HG03442 (cell line): ENCODE data around the gene SDHAF3.
A peak's percentile ranks its signal among the peaks of the same experiment; 100 is the strongest.
"Not testable (repeated sequence)": the region's sequence is repeated elsewhere in the genome, so short reads cannot be mapped to it uniquely, and the experiment has no call there.

Source experiments
- ATAC-seq: cut with Tn5 transposase; IDR thresholded peaks from one replicate; pipeline ENCODE4 v1.9.1; 2021; ENCODE audit warnings: mild to moderate bottlenecking, moderate library complexity; ENCODE audit not compliant: unreplicated experiment

SDHAF3 gene

GRCh38 chr7:97117372-97118188, at the start of gene SDHAF3:
Gene SDHAF3, plus strand, starts transcription at chr7:97117698. Its CDS starts 26 bp downstream, at chr7:97117724.
- peak; percentile 93 for ATAC-seq

GRCh38 chr7:97072025-97072424, 45.5 kb upstream of the SDHAF3 start:
- ATAC-seq: not testable (repeated sequence)

- ATAC-seq: no peak
Measured at GRCh38 chr7:97075928-97076327, 41.6 kb upstream of the SDHAF3 start.

DNA sequence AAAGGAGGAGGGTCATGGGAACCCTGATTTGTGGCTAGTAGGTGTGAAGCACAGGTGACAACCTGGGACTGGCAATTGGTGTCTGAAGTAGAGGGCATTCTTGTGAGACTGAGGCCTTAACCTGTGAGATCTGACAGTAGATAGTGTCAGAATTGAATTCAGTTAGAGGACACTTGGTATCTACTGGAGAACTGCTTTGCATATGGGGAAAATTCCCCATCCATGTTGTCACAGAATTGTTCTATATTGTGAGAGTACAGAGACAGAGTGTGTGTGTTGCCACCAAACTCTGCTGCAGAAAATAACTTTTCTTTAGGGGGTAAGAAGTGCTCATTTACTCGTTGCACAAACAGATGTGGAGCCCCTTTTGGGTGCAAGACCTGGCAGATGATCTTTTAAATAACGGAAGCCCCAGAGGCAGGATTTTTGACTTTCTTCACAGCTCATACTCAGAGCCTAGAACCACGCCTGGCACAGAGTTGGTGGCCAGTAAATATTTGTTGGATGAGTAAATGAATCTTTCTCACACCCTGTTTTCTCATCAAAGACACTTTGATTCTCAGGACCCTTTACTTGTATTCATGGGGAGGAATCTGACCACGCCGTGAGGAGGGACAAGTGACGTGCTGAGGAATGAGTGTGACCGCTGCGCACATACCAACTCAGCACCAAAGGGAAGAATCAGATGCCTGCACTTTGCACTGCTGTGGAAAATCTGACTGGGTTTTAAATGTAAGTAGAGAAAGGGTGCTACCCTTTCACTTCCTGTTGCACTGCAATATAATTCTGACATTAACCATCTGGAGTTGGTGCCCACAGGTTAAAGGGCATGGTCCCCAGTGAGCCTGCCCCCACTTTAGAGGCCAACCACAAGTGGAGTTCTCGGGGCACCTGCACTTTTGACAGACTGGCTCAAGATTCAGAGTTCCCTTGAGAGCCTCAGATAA, 39.2 kb upstream of the SDHAF3 start:
- peak; percentile 76 for ATAC-seq

- ATAC-seq: no peak
Measured at GRCh38 chr7:97079300-97079699, 38.2 kb upstream of the SDHAF3 start.

GRCh38 chr7:97081521-97082300, 35.8 kb upstream of the SDHAF3 start:
- ATAC-seq: no peak

DNA sequence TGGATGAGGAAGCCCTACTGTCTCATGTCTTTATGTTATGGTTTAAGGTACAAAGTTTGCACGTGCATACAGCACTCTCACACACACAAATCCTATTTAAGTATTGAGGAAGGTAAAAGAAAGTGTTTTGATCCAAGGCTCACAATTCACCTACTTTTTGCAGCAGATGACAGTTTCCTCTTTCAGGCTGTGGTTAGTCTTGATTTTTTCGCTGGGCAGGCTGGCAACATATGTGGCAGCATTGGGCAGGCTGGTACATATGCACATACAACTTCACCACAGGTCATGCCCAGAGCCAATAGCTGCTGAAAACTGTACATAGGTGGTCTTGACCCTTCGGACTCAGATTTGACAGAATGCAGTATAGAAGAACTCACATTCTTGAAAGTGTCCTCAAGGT, 29.1 kb upstream of the SDHAF3 start:
- no peak for ATAC-seq

DNA sequence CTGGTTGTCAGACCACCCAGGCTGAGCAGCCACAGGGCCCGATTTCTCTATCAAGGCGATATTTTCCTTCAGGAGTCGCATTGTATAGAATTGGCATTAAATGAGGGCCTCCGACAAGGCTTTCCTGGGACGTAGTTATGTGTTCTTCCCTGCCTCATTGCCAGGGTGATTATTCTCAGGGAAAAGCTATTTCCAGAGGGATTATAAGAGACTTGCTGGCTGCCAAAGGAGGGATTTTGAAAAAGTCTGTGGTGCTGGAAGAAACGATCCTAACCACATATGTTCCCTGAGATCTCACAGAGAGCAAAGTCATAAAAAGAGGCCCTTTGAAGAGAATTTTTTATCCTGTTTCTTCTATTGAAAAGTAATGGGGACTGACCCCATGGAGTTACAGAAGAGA, 27.7 kb upstream of the SDHAF3 start:
- ATAC-seq: no peak

DNA sequence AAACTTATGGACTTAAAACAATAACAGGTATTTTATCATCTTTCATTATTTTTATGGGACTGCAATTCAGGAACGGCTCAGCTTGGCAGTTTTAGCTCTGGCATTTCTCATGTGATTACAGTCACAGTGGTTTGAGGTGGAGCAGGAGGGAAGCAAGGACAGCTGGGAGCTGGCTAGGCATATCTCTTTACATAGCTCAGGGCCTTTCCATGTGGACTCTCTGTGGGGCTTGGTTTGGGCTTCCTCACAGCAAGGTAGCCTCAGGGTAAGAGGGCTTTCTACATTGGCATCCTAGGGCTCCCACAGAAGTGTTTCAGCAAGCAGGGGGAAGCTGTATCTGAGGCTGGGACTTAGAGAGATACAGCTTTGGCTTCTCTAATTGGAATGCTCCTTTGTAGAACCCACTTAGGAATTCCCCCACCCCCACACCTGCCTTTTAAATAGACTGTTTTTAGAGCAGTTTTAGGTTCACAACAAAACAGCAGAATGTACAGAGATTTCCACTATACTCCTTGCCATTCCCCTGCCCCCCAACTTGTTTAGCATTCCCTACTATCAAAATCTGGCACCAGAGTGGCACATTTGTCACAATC, 26.6 kb upstream of the SDHAF3 start:
- no peak for ATAC-seq

- no peak for ATAC-seq
Measured at GRCh38 chr7:97094284-97094930, 23.1 kb upstream of the SDHAF3 start.

- no peak for ATAC-seq
Measured at GRCh38 chr7:97096037-97096436, 21.5 kb upstream of the SDHAF3 start.

DNA sequence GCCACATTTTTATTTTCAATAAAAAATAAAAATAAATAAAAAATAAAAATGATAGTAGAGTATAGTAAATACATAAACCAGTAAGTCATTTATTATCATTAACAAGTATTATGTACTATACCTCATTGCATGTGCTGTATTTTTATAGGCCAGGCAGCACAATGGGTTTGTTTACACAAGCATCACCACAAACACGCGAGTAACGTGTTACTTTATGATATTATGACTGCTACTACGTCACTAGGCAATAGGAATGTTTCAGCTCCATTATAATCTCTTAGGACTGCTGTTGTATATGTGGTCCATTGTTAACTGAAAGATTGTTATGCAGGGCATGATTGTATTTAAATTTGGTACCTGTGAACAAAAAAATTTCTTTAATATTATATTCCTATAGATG, 20.8 kb upstream of the SDHAF3 start:
- ATAC-seq: no peak

DNA sequence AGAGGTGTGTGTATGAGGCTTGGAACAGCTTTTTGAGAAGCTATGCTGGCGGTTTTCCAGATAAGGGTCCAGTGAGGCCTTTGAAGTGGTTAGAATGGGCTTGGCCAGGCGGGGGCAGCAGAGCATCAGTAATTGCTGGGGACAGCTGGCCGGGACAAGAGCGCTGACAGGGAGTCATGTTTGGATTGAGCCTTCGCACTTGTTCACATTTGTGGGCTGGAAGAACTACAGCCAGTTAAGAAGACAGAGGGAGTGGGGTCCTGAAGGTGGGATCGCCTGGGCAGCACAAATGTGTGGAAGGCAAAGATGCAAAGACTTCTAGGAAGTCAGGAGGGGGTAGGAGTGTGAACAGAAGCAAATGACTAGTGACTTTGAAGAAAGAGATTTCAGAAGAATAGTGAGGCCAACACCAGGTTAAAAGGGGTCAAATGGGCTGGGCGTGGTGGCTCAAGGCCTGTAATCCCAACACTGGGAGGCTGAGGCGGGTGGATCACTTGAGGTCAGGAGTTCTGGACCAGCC, 12.7 kb upstream of the SDHAF3 start:
- peak; percentile 98 for ATAC-seq

DNA sequence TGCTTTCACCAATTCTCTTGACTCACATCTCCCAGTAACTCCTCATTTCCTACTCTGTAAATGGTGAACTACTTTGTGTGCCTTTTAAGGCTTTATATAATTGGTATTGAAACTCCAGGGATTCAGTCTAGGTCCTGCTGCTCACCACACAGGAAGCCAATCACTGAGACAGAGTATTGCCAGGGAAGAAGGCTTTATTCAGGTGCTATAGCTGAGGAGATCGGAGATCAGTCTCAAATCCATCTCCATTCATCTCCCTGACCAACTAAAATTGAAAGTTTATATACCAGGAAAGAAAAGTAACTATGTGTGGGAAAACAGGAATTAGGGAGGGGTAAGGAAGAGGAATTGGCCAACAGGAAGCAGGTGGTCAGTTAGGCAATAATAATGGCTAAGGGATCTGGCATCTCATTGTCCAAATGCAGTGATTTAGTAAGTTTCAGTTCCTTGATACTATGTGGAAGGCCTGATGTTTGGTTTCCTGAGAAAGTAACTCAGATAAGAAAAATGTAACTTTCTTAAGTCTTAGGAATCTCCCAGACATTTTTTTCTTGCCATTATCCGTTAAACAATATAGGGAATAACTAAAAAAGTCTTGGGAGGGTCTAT, 10.2 kb upstream of the SDHAF3 start:
- no peak for ATAC-seq

DNA sequence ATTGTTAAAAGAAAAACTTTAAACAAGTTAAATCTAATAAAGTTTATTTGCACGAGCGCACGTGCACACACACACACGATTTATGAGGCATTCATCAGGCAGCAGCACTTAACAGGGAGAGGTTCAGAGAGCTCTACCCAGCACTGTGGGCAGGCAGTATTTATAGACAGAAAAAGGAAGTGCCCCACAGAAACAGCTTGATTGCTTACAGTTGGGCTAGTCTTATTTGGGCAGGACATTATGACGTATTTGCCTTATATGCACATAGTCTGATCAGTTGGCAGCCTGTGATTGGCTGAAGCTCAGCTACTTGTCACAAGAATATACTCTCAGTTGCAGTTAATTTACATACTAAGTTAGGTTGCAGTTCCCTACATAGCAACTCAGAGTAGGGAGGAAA, 1.2 kb upstream of the SDHAF3 start:
- peak; percentile 20 for ATAC-seq

GRCh38 chr7:97117035-97117371, 495 bp upstream of the SDHAF3 start:
- no peak for ATAC-seq

- ATAC-seq: no peak
Measured at GRCh38 chr7:97118306-97118917, 914 bp downstream of the SDHAF3 start.

DNA sequence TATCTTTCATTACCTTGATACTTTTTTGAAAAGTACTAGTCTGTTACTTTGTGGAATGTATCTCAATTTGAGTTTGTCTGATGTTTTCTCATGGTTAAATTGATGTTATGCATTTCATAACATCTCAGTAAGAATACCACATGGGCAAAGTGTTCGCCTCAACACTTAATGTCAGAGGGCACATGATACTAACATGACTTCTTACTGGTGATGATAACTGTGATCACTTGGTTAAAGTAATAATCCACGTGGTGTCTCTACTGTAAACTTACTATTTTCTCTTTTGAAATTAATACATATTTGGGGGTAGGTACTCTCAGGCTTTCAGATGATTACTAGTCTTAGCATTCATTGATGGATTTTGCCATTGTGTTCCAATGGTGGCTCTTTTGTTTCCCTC, 2.2 kb downstream of the SDHAF3 start:
- ATAC-seq: no peak
